ENCODE data around the gene BLOC1S6.
"Not testable (repeated sequence)": the region's sequence is repeated elsewhere in the genome, so short reads cannot be mapped to it uniquely, and the experiment has no call there.

- TF ChIP-seq RAD21 (IDR thresholded peaks at IDR 0.05 in 1 of 2, conservative IDR thresholded peaks at IDR 0.05 in 1 of 2; ENCODE audit: low read depth in 2 of 2, low read length in 2 of 2); ATF3 (IDR thresholded peaks at IDR 0.05; ENCODE audit: insufficient read depth, low read depth, low read length); JUN (IDR thresholded peaks at IDR 0.05; ENCODE audit: low read depth, low read length); CTCF (IDR thresholded peaks at IDR 0.05; ENCODE audit: control extremely low read depth in 1 of 3, insufficient read depth in 1 of 3, low read depth in 1 of 3, low read length in 3 of 3); POLR2A (IDR thresholded peaks at IDR 0.05; ENCODE audit: control extremely low read depth in 1 of 2, low read depth in 2 of 2, low read length in 2 of 2); CEBPB (IDR thresholded peaks at IDR 0.05; ENCODE audit: low read depth, low read length); GABPA (IDR thresholded peaks at IDR 0.05; ENCODE audit: borderline replicate concordance, insufficient read depth, low read length); YY1 (IDR thresholded peaks at IDR 0.05; ENCODE audit: low read depth, low read length); SIX5 (IDR thresholded peaks at IDR 0.05; ENCODE audit: low read depth, low read length); USF2 (IDR thresholded peaks at IDR 0.05; ENCODE audit: low read length); TAF7 (optimal IDR thresholded peaks at IDR 0.05; ENCODE audit: borderline replicate concordance, low read depth, low read length); CBX5 (IDR thresholded peaks at IDR 0.05; ENCODE audit: low read depth, low read length); SUZ12 (IDR thresholded peaks at IDR 0.05; ENCODE audit: low read length); EZH2 (IDR thresholded peaks at IDR 0.05; ENCODE audit: low read depth, low read length, severe bottlenecking): not testable (repeated sequence)
These were observed 62.8 kb downstream of the BLOC1S6 start for GRCh38 chr15:45650007-45650406.

All from H1 (cell line).